ENCODE data around the gene IFIT2.

GRCh38 chr10:89266721-89267453 is 35.0 kb upstream of the IFIT2 start:
- TF ChIP-seq CTCF (IDR thresholded peaks at IDR 0.05) (no peak), POLR2A (IDR thresholded peaks at IDR 0.05) (no peak)
